BE2C (cell line): Measurements from ENCODE around the gene PLSCR4.
"Not testable (repeated sequence)": the region's sequence is repeated elsewhere in the genome, so short reads cannot be mapped to it uniquely, and the experiment has no call there.

ENCODE experiments used
- DNase-seq: peaks from one replicate; pipeline ENCODE4 v3.0.0-alpha.2; 2020
- H3K27me3 ChIP-seq: fragments of 250-450 bp; sonication (Bioruptor Pico); 2 replicates; pipeline ENCODE4 v1.5.1; 2020; ENCODE audit warnings: mild to moderate bottlenecking
- H3K36me3 ChIP-seq: fragments of 250-450 bp; sonication (Bioruptor Pico); 2 replicates; pipeline ENCODE4 v1.5.1; 2020; ENCODE audit warnings: mild to moderate bottlenecking
- H3K4me1 ChIP-seq: fragments of 250-450 bp; sonication (Bioruptor Pico); 2 replicates; pipeline ENCODE4 v1.5.1; 2020
- H3K4me3 ChIP-seq: 2 replicates; pipeline ENCODE4 v1.5.1; 2011; ENCODE audit warnings: low read depth, low read length
- H3K9me3 ChIP-seq: fragments of 250-450 bp; sonication (Bioruptor Pico); 2 replicates; pipeline ENCODE4 v1.5.1; 2020
- TF ChIP-seq, protein P1 (sequence below): IDR thresholded peaks from 2 replicates; pipeline ENCODE4 v1.5.1; 2012; ENCODE audit warnings: mild to moderate bottlenecking, low read depth, low read length

Gene PLSCR4

DNA sequence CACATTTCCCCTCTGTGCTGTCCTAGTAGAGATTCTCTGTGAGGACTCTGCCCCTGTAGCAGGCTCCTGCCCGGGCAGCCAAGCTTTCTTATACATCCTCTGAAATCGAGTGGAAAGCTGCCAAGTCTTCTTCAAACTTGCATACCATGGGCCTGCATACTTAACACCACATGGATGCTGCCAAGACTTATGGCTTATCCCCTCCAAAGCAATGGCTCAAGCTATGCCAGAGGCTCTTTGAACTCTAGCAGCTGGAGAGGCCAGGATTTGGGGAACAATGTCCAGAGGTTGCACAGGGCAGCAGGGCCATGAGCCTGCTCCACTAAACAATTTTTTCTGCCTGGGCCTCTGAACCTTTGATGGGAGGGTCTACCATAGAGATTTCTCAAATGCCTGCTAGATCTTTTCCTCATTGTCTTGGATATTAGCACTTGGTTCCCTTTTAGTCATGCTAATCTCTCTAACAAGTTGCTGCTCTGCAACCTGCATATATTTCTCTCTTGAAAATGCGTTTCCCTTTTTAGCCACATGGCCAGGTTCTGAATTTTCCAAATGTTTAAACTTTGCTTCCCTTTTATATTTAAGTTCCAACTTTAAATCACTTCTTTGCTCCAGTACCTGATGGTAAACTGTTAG, 6.1 kb upstream of the PLSCR4 start:
- H3K4me1 ChIP-seq = no peaks in the 10 kb centered on the region
- DNase-seq = no peak
- no peaks in the 10 kb centered on the region for H3K9me3 ChIP-seq
- no peaks in the 10 kb centered on the region for H3K36me3 ChIP-seq
- H3K4me3 ChIP-seq = no peak overlapping the region
- TF ChIP-seq, protein P1, sequence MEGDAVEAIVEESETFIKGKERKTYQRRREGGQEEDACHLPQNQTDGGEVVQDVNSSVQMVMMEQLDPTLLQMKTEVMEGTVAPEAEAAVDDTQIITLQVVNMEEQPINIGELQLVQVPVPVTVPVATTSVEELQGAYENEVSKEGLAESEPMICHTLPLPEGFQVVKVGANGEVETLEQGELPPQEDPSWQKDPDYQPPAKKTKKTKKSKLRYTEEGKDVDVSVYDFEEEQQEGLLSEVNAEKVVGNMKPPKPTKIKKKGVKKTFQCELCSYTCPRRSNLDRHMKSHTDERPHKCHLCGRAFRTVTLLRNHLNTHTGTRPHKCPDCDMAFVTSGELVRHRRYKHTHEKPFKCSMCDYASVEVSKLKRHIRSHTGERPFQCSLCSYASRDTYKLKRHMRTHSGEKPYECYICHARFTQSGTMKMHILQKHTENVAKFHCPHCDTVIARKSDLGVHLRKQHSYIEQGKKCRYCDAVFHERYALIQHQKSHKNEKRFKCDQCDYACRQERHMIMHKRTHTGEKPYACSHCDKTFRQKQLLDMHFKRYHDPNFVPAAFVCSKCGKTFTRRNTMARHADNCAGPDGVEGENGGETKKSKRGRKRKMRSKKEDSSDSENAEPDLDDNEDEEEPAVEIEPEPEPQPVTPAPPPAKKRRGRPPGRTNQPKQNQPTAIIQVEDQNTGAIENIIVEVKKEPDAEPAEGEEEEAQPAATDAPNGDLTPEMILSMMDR = no peak
- H3K27me3 ChIP-seq = no peaks in the 10 kb centered on the region

DNA sequence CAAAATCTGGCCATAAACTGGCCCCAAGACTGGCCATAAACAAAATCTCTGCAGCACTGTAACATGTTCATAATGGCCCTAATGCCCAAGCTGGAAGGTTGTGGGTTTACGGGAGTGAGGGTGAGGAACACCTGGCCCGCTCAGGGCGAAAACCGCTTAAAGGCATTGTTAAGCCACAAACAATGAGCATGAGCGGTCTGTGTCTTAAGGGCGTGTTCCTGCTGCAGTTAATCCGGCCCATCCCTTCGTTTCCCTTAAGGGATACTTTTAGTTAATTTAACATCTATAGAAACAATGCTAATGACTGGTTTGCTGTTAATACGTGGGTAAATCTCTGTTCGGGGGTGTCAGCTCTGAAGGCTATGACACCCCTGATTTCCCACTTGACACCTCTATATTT, 1.5 kb upstream of the PLSCR4 start:
- not testable (repeated sequence) for H3K4me3 ChIP-seq, DNase-seq, H3K36me3 ChIP-seq, H3K9me3 ChIP-seq, H3K4me1 ChIP-seq
- peaks cover 17% of the 10 kb centered on the region for H3K27me3 ChIP-seq

DNA sequence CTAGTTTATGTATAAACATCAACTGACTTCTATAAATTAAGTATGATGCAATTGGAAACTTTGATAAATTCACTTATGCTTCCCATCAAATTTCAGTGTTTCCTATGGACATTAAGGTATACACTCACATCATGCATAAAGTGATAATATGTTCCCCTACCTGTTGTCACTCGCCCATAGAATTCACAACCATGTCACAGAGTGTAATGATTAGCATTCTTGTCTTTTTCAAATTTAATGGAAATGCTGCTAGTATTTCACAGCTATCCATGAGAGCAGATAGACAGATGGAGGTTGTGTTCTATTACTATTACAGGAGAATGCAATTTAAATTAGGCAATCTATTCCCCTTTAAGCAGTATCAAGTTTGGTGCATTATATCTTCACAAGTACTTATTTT, 984 bp downstream of the PLSCR4 start:
- DNase-seq = no peak
- Histone ChIP-seq H3K4me3 (no peak overlapping the region), H3K36me3 (no peaks in the 10 kb centered on the region), H3K27me3 (peaks cover 17% of the 10 kb centered on the region), H3K9me3 (no peaks in the 10 kb centered on the region), H3K4me1 (no peaks in the 10 kb centered on the region)
- TF ChIP-seq, protein P1 = no peak

DNA sequence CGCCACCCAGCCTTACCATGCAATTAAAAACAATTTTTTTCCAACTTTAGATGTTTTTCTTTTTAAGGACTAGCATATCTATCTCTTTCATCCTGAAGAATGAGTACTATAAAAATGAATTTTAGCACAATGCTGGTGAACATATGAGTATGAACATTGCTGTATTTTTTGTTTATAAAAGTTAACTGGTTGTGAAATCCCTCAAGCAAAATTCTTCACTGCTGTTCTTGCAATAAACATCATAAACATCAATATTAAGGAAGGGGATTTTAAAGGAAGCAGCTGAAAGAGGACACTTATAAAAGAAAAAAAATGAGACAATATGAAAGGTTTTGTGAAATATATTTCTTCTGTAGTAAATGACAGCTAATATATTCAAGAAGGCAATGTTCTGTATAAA, 3.0 kb downstream of the PLSCR4 start:
- H3K36me3 ChIP-seq = no peaks in the 10 kb centered on the region

DNA sequence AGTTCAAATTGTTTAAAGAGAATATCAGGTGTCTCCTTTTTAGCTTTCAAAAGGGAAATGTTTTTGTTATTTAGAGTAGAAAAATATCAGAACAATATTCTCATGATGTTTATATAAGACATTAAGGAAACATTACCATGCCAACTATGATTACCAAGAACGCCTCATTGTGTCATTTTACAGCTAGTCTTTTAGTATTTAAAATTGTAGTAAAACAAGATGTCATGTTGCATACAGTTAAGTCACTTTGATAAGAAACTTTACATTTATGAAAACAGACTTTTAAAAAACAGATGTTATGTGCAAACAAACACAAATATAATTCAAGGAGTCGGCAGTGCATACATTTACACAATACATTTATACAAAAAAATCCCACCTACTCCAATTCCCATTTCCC, 4.4 kb downstream of the PLSCR4 start:
- no peaks in the 10 kb centered on the region for H3K36me3 ChIP-seq

More for the DNA sequence above, 3.0 kb downstream of the PLSCR4 start:
- Histone ChIP-seq H3K27me3 (peaks cover 17% of the 10 kb centered on the region), H3K9me3 (no peaks in the 10 kb centered on the region), H3K4me1 (no peaks in the 10 kb centered on the region), H3K4me3 (no peak overlapping the region)
- TF ChIP-seq, protein P1 = no peak
- no peak for DNase-seq

GRCh38 chr3:146243559-146243958, 7.3 kb downstream of the PLSCR4 start:
- Histone ChIP-seq H3K4me1 (no peaks in the 10 kb centered on the region), H3K9me3 (no peaks in the 10 kb centered on the region), H3K27me3 (no peaks in the 10 kb centered on the region), H3K4me3 (no peak overlapping the region), H3K36me3 (no peaks in the 10 kb centered on the region)
- TF ChIP-seq, protein P1 = no peak
- DNase-seq = no peak

More for the DNA sequence above, 4.4 kb downstream of the PLSCR4 start:
- Histone ChIP-seq H3K4me3 (no peak overlapping the region), H3K27me3 (peaks cover 15% of the 10 kb centered on the region), H3K9me3 (no peaks in the 10 kb centered on the region), H3K4me1 (no peaks in the 10 kb centered on the region)
- TF ChIP-seq, protein P1 = no peak
- DNase-seq = no peak
